Loucy (cell line): ENCODE results near the gene CDK11A.

Experiments
- H2AFZ ChIP-seq: fragments of 200-600 bp; sonication (generic); 2 replicates; pipeline ENCODE4 v1.6.0; 2016; ENCODE audit warnings: antibody characterized with exemption, mild to moderate bottlenecking, low read length, moderate library complexity
- H3F3A ChIP-seq: fragments of 200-600 bp; 2 replicates; pipeline ENCODE4 v1.6.0; 2016; ENCODE audit warnings: antibody characterized with exemption, low read depth, mild to moderate bottlenecking
- H3K27me3 ChIP-seq: fragments of 200-600 bp; sonication (generic); 2 replicates; pipeline ENCODE4 v1.6.1; 2014; ENCODE audit warnings: low read length, mild to moderate bottlenecking; ENCODE audit not compliant: insufficient read depth, poor library complexity, severe bottlenecking
- H3K36me3 ChIP-seq: fragments of 200-600 bp; sonication (generic); 2 replicates; pipeline ENCODE4 v1.6.1; 2016; ENCODE audit warnings: low read length; ENCODE audit not compliant: insufficient read depth
- H3K4me1 ChIP-seq: fragments of 200-600 bp; sonication (generic); 2 replicates; pipeline ENCODE4 v1.5.1; 2014; ENCODE audit warnings: low read length, mild to moderate bottlenecking; ENCODE audit not compliant: insufficient read depth, poor library complexity, severe bottlenecking
- H3K4me2 ChIP-seq: fragments of 200-600 bp; sonication (generic); 2 replicates; pipeline ENCODE4 v1.6.0; 2014; ENCODE audit warnings: antibody characterized with exemption, low read length, low read depth, mild to moderate bottlenecking; ENCODE audit not compliant: poor library complexity, severe bottlenecking
- H3K4me3 ChIP-seq: fragments of 200-600 bp; sonication (generic); 2 replicates; pipeline ENCODE4 v1.5.1; 2014; ENCODE audit warnings: low read length, mild to moderate bottlenecking, mixed read lengths; ENCODE audit not compliant: poor library complexity, severe bottlenecking
- H3K79me2 ChIP-seq: fragments of 200-600 bp; sonication (generic); 2 replicates; pipeline ENCODE4 v1.6.1; 2014; ENCODE audit warnings: low read length; ENCODE audit not compliant: insufficient read depth
- H3K9ac ChIP-seq: fragments of 200-600 bp; sonication (generic); 2 replicates; pipeline ENCODE4 v1.6.0; 2014; ENCODE audit warnings: mild to moderate bottlenecking, low read depth, low read length, moderate library complexity; ENCODE audit not compliant: poor library complexity, severe bottlenecking
- H3K9me2 ChIP-seq: fragments of 200-600 bp; sonication (generic); replicated peaks from 2 replicates; pipeline ENCODE4 v1.6.1; 2016; ENCODE audit warnings: low read depth, low read length, mixed read lengths
- H3K9me3 ChIP-seq: fragments of 200-600 bp; sonication (generic); 2 replicates; pipeline ENCODE4 v1.6.1; 2014; ENCODE audit warnings: mild to moderate bottlenecking, antibody characterized with exemption, low read length, low read depth; ENCODE audit not compliant: insufficient read depth
- H4K20me1 ChIP-seq: fragments of 200-600 bp; sonication (generic); 2 replicates; pipeline ENCODE4 v1.6.0; 2014; ENCODE audit warnings: antibody characterized with exemption, low read length, mild to moderate bottlenecking; ENCODE audit not compliant: insufficient read depth, poor library complexity, severe bottlenecking
- CTCF ChIP-seq: fragments of 200-600 bp; sonication (generic); conservative IDR thresholded peaks from 2 replicates; pipeline ENCODE4 v1.5.1; 2014; ENCODE audit warnings: mild to moderate bottlenecking, antibody characterized with exemption, low read length
- EZH2phosphoT487 ChIP-seq: fragments of 200-600 bp; IDR thresholded peaks from 2 replicates; pipeline ENCODE4 v1.6.1; 2018; ENCODE audit warnings: antibody characterized with exemption, mild to moderate bottlenecking, moderate library complexity, borderline replicate concordance

CDK11A gene

DNA sequence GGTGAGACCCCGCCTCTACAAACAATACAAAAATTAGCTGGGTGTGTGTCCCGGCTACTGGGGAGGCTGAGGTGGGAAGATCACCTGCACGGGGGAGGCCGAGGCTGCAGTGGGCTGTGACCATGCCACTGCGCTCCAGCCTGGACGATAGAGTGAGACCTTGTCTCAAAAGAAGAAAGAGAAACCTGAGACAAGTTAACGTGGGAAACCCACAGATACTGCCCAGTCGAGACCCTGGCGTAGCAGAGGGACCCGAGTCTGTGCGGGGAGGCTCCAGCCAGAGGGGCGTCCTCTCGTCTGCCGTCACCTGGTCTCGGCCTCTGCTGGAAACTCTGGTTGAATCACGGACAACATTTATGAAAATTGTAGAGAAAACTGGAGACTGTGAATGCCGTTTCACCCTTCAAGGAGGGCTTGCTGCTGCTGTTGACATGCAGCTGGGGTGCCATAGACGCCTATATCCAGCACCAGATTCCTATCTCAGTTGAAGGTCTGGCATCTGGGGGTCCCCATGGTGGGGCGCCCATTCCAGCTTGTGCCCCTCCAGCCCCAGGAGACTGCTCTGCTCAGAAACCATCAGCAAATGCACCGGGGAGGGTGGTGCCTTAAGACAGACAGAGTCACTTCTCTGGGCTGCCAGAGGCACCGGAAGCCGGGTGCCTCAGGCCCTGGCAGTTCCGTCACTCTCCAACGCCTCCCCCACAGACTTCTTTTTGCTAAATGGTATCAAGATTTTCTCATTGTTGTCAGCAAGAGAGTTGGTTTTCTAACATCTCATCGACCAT is 51.8 kb downstream of the CDK11A start:
- Histone ChIP-seq H3K27me3 (no peaks in the 10 kb centered on the region), H3F3A (no peaks in the 10 kb centered on the region), H3K9me2 (no peaks in the 10 kb centered on the region), H3K9ac (no peak overlapping the region), H3K4me1 (peaks cover under 1% of the 10 kb centered on the region), H4K20me1 (no peaks in the 10 kb centered on the region), H3K4me2 (no peak overlapping the region), H2AFZ (no peak overlapping the region), H3K4me3 (no peak overlapping the region), H3K79me2 (no peaks in the 10 kb centered on the region), H3K36me3 (peaks cover 16% of the 10 kb centered on the region; the same call in 1 of the 2 replicates), H3K9me3 (no peaks in the 10 kb centered on the region)
- TF ChIP-seq CTCF = no peak
- no peak for TF ChIP-seq EZH2phosphoT487

GRCh38 chr1:1671365-1672119 is 52.6 kb downstream of the CDK11A start:
- Histone ChIP-seq H3K9ac (no peak overlapping the region), H3F3A (no peaks in the 10 kb centered on the region), H3K27me3 (no peaks in the 10 kb centered on the region), H2AFZ (no peak overlapping the region), H3K9me2 (no peaks in the 10 kb centered on the region), H3K4me2 (no peak overlapping the region), H3K9me3 (no peaks in the 10 kb centered on the region), H3K4me1 (no peaks in the 10 kb centered on the region), H3K79me2 (no peaks in the 10 kb centered on the region), H3K4me3 (no peak overlapping the region), H4K20me1 (no peaks in the 10 kb centered on the region), H3K36me3 (peaks cover 16% of the 10 kb centered on the region; the same call in 1 of the 2 replicates)
- TF ChIP-seq EZH2phosphoT487 = no peak
- TF ChIP-seq CTCF = no peak

GRCh38 chr1:1670866-1671265 is 53.3 kb downstream of the CDK11A start:
- Histone ChIP-seq H2AFZ (no peak overlapping the region), H3K4me1 (no peaks in the 10 kb centered on the region), H3K4me2 (no peak overlapping the region), H3F3A (no peaks in the 10 kb centered on the region), H3K79me2 (no peaks in the 10 kb centered on the region), H4K20me1 (no peaks in the 10 kb centered on the region), H3K9me2 (no peaks in the 10 kb centered on the region), H3K36me3 (peaks cover 21% of the 10 kb centered on the region; the same call in 1 of the 2 replicates), H3K9me3 (no peaks in the 10 kb centered on the region), H3K27me3 (no peaks in the 10 kb centered on the region), H3K4me3 (no peak overlapping the region), H3K9ac (no peak overlapping the region)
- TF ChIP-seq CTCF (no peak), EZH2phosphoT487 (no peak)
